ENCODE results near the gene WFDC11.

Gene WFDC11

GRCh38 chr20:45621593-45621992 is 48.4 kb downstream of the WFDC11 start:
- no peak for DNase-seq

GRCh38 chr20:45617591-45617990 is 52.4 kb downstream of the WFDC11 start:
- DNase-seq: no peak

- no peak for DNase-seq
Measured at GRCh38 chr20:45612314-45612713, 57.7 kb downstream of the WFDC11 start.

GRCh38 chr20:45611054-45611453 is 59.0 kb downstream of the WFDC11 start:
- DNase-seq: no peak

GRCh38 chr20:45607810-45608209 is 62.2 kb downstream of the WFDC11 start:
- DNase-seq: no peak
